A549 (cell line): ENCODE data around the gene ITIH4. TPM values are rescaled to one million over a fixed set of nuclear protein-coding genes. Genes with fewer than 3 reads are reported as not detected.

Source experiments
- ATAC-seq, 2 experiments: fragments of 200-7000 bp in 1 of 2; fragments of >200 bp in 1 of 2; cut with Nextera tagmentation in 1 of 2; cut with Tn5 transposase in 1 of 2; 3 replicates each; pipeline versions ENCODE4 v1.8.0 to v1.9.1; 2018 to 2020; ENCODE audit warnings: mild to moderate bottlenecking in 1 of 2, moderate library complexity in 1 of 2
- CTCF ChIA-PET: fragments of 300-600 bp; sonication (Branson Sonifier 250); formaldehyde crosslinking; extraction: SDS; loops from one replicate; lab custom pipeline; 2021; ENCODE audit warnings: antibody characterized with exemption, inconsistent platforms; lab: Yijun Ruan, JAX
- POLR2A ChIA-PET: fragments of 350-600 bp; formaldehyde crosslinking; extraction: SDS; loops from one replicate; lab custom pipeline; 2021; ENCODE audit warnings: antibody characterized with exemption, inconsistent platforms; lab: Yijun Ruan, JAX
- DNase-seq, 2 experiments: peaks; one replicate each; pipeline versions ENCODE4 v3.0.0 to v3.0.0-alpha.2; 2011 to 2016; ENCODE audit warnings: low read depth in 1 of 2, low spot score in 1 of 2
- FAIRE-seq: peaks from 2 replicates; lab custom pipeline; 2011; peaks lifted over from hg19 to GRCh38; lab: Jason Lieb, UNC
- H3K27ac ChIP-seq, 2 experiments: fragments of >200 bp; sonication (Bioruptor Twin); formaldehyde crosslinking; 3 replicates each; pipeline ENCODE4 v1.5.1; 2016 to 2017
- H3K4me1 ChIP-seq: fragments of >200 bp; sonication (Bioruptor Twin); formaldehyde crosslinking; 3 replicates; pipeline ENCODE4 v1.6.1; 2016
- H3K4me2 ChIP-seq: fragments of >200 bp; sonication (Bioruptor Twin); formaldehyde crosslinking; 3 replicates; pipeline ENCODE4 v1.6.1; 2016
- H3K4me3 ChIP-seq: fragments of >200 bp; sonication (Bioruptor Twin); formaldehyde crosslinking; 3 replicates; pipeline ENCODE4 v1.5.1; 2016
- H3K9me3 ChIP-seq: fragments of >200 bp; sonication (Bioruptor Twin); formaldehyde crosslinking; 3 replicates; pipeline ENCODE4 v1.6.1; 2016
- EP300 ChIP-seq, 2 experiments: fragments of >200 bp; sonication (Bioruptor Twin); formaldehyde crosslinking; IDR thresholded peaks; 2 replicates in 1 of 2; 3 replicates in 1 of 2; pipeline ENCODE4 v1.6.1; 2016 to 2017
- ESRRA ChIP-seq: fragments of 150-350 bp; IDR thresholded peaks from 2 replicates; pipeline ENCODE4 v1.6.1; 2014; ENCODE audit warnings: mild to moderate bottlenecking, low read length, borderline replicate concordance
- FOXS1 ChIP-seq: fragments of 250-450 bp; sonication (Bioruptor Pico); IDR thresholded peaks from 2 replicates; pipeline ENCODE4 v1.5.0; 2020; ENCODE audit warnings: mild to moderate bottlenecking, moderate library complexity
- GATA3 ChIP-seq: IDR thresholded peaks from 2 replicates; pipeline ENCODE4 v1.6.1; 2012; ENCODE audit warnings: borderline replicate concordance
- HOXB13 ChIP-seq: fragments of 250-450 bp; sonication (Bioruptor Pico); IDR thresholded peaks from 2 replicates; pipeline ENCODE4 v1.5.0; 2020; ENCODE audit warnings: low read depth, mild to moderate bottlenecking, moderate library complexity
- JUNB ChIP-seq: fragments of >200 bp; sonication (Bioruptor Twin); formaldehyde crosslinking; IDR thresholded peaks from 2 replicates; pipeline ENCODE4 v1.6.1; 2016
- MAFK ChIP-seq: fragments of 450-650 bp; IDR thresholded peaks from 2 replicates; pipeline ENCODE4 v1.6.1; 2014; ENCODE audit not compliant: partially characterized antibody
- REST ChIP-seq: fragments of 200-600 bp; sonication (generic); IDR thresholded peaks from 2 replicates; pipeline ENCODE4 v1.6.1; 2016; ENCODE audit warnings: antibody characterized with exemption, mild to moderate bottlenecking, moderate library complexity
- ZNF302 ChIP-seq: fragments of 250-450 bp; sonication (Bioruptor Pico); IDR thresholded peaks from 2 replicates; pipeline ENCODE4 v1.9.0; 2021; ENCODE audit warnings: inconsistent platforms, mild to moderate bottlenecking, moderate library complexity
- ZSCAN20 ChIP-seq: fragments of 250-450 bp; sonication (Bioruptor Pico); IDR thresholded peaks from 2 replicates; pipeline ENCODE4 v1.8.0; 2022; ENCODE audit warnings: mild to moderate bottlenecking, moderate library complexity
- WGBS: methylation state at CpG from one replicate; pipeline ENCODE4 v1.1.6; 2017; ENCODE audit errors: missing lambda C conversion rate; 5-methylcytosine and 5-hydroxymethylcytosine counted together
- polyA plus RNA-seq, 4 experiments: library from polyadenylated mRNA; depleted of rRNA in 3 of 4; stranded (reverse); fragments of >200 nt; fragmentation: RNase III in 1 of 4; extraction: RNeasy Plus Mini Kit Qiagen cat#74134 plus additional on column Dnase treatment in 1 of 4; gene quantifications; 2 replicates in 3 of 4; 3 replicates in 1 of 4; pipeline ENCODE4 v1.2.3, GENCODE V29; 2011 to 2017

Gene ITIH4
- polyA plus RNA-seq, 2 of the 4 experiments (the other 2 are of a cell fraction) = 0.88 to 0.89 TPM

- no peak for TF ChIP-seq REST
- TF ChIP-seq HOXB13 = no peak
- no peak for TF ChIP-seq EP300 (IDR thresholded peaks at IDR 0.05)
- TF ChIP-seq ESRRA = no peak
- TF ChIP-seq GATA3 = no peak
- TF ChIP-seq JUNB = no peak
- no peak for TF ChIP-seq ZSCAN20
Observed at GRCh38 chr3:52874864-52875587, 44.6 kb upstream of the ITIH4 start (continued).

GRCh38 chr3:52874160-52874701, 43.8 kb upstream of the ITIH4 start:
- ATAC-seq = no peak
- TF ChIP-seq ZNF302 (CRISPR knock-in tag) = no peak
- TF ChIP-seq REST = no peak
- TF ChIP-seq HOXB13 = no peak
- FAIRE-seq = no peak
- peaks cover 9% of the 10 kb centered on the region for H3K4me1 ChIP-seq
- DNase-seq = no peak
- CTCF ChIA-PET = interaction anchor here (0.6 to 1.8 kb wide), 3 partner anchors 18 to 60 kb away, joined by 3 to 4 read pairs (median 3); no protein-coding TSS in a partner anchor
- no peaks in the 10 kb centered on the region for H3K9me3 ChIP-seq
- H3K27ac ChIP-seq = no peak overlapping the region
- WGBS = 81% methylated on average over 5 of the region's 5 CpGs
- H3K4me3 ChIP-seq = no peak overlapping the region
- no peak overlapping the region for H3K4me2 ChIP-seq
- POLR2A ChIA-PET = no interaction called here

- WGBS = 79% methylated on average over 8 of the region's 8 CpGs
- TF ChIP-seq MAFK (peak; percentile 39), FOXS1 (CRISPR knock-in tag) (no peak)
- TF ChIP-seq, all 56 proteins: peak for 1
- Histone ChIP-seq H3K4me1 (peaks cover 9% of the 10 kb centered on the region), H3K9me3 (no peaks in the 10 kb centered on the region), H3K4me3 (no peak overlapping the region), H3K27ac (0 out of 6 replicates have a peak overlapping the region, but pooled peaks of 1 of the 2 experiments have one; percentile 3), H3K4me2 (no peak overlapping the region)
- ATAC-seq (0 out of 6 replicates have a peak, but pooled peaks have one; percentile 37 to 43), FAIRE-seq (no peak), DNase-seq (peak in 1 of 2 experiments; percentile 5)
- ChIA-PET POLR2A (no interaction called here), CTCF (interaction anchor here (0.6 to 1.8 kb wide), 3 partner anchors 17 to 60 kb away, joined by 3 to 4 read pairs (median 3); no protein-coding TSS in a partner anchor)
Observed at GRCh38 chr3:52873433-52874159, 43.1 kb upstream of the ITIH4 start.
